Activated CD4-positive, CD25-positive, alpha-beta regulatory T cell (primary cell): ENCODE measurements around the gene ADGRA1.

Source experiments
- DNase-seq, 4 experiments: peaks; one replicate each; lab custom pipeline; 2025; lab: John Stamatoyannopoulos, UW

ADGRA1 gene

DNA sequence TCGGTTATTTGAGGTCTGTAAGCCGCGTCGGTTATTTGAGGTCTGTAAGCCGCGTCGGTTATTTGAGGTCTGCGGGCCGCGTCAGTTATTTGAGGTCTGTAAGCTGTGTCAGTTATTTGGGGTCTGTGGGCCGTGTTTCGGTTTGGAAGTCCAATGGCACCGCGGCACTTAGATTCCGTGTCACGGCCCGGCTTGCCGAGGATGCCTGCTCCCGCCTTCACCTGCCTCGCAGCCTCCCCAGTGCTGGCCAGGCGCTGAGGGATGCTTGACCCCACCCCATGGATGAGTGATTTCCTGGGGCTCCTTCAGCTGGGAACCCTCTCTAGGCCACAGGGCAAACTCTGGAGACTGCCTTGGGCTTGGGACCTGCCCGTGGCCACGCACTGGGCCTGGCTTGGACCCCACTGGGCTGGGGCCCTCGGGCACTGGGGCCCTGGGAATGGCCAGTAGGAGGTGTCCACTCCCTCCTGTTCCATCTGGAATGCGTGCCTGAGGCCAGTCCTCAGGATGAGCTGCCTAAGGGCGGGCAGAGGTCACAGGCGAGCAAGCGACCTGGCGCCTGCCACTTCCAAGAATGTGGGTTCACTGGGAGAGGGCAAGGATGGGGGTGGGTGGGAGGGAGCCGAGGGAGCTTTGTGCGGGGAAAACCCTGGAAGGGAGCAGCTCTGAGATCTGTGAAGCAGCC is 25.6 kb downstream of the ADGRA1 start:
- no peak for DNase-seq

GRCh38 chr10:133113847-133114246 is 26.1 kb downstream of the ADGRA1 start:
- DNase-seq, result no peak

- DNase-seq, result no peak
Observed at GRCh38 chr10:133114251-133114650, 26.5 kb downstream of the ADGRA1 start.

DNA sequence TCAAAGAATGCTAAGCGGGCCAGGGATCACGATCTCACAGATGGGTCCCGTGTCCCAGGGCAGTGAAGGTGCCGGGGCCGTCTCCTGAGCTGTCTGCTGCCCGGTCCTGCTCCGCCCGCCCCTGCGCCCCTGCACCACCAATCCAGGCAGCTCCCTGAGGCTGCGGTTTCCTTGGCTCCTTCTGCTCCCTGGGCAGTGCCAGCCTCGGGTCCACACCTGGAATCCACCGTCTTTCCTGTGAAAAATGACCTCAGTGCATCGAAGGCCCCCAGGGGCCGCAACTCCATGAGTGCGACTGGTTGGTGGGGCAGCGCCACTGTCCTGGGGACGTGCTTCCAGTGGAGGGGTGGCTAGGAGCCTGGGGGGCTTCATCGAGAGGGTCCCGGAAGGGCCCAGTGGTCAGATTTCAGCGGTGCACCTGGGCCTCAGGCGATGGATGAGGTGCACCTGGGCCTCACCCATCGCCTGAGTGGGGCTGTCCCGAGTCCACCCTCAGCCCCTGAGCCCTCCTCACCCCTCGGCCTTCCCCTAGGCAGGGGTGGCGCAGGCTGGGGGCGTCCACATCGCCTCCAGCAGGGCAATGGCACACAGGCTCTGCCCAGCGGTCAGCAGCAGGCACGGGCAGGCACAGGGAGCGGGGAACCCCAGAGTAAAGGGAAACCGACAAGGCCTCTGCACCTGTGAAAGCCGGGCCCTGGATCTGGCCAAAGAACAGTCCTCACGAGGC is 27.2 kb downstream of the ADGRA1 start:
- no peak for DNase-seq

- no peak for DNase-seq
Observed at GRCh38 chr10:133115453-133115842, 27.7 kb downstream of the ADGRA1 start.

GRCh38 chr10:133115976-133116375 is 28.3 kb downstream of the ADGRA1 start:
- no peak for DNase-seq

GRCh38 chr10:133116455-133116854 is 28.7 kb downstream of the ADGRA1 start:
- no peak for DNase-seq

- DNase-seq, result no peak
Observed at GRCh38 chr10:133117036-133117687, 29.4 kb downstream of the ADGRA1 start.

DNA sequence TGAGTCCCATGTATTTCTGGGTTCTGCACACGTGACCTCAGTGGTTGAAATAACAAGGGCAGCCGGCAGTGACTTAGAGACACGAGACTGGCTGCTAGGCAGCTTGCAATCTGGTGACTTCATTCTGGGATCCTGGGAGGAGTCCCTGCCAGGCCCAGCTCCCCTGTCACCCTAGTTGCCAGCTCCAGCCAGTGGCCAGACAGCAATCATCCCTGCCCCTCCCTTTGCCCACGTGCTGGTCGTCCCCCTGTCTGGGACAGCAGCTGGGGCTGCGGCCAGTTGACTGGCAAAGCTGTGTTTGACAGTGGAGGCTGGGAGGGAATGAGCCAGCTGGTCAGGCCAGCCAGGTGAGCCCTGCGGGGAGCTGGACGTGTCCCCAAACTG is 30.0 kb downstream of the ADGRA1 start:
- DNase-seq, result no peak

DNA sequence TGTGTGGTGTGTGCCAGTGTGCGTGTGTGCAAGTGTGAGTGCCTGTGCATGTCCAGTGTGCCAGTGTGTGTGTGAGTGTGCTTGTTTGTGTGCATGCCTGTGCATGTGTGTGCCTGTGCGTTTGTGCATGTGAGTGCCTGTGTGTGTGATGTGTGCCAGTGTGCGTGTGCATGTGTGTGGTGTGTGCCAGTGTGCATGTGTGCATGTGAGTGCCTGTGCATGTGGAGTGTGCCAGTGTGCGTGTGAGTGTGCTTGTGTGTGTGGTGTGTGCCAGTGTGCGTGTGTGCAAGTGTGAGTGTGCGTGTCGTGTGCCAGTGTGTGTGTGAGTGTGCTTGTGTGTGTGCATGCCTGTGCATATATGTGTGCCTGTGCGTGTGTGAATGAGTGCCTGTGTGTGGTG is 33.8 kb downstream of the ADGRA1 start:
- no peak for DNase-seq

DNA sequence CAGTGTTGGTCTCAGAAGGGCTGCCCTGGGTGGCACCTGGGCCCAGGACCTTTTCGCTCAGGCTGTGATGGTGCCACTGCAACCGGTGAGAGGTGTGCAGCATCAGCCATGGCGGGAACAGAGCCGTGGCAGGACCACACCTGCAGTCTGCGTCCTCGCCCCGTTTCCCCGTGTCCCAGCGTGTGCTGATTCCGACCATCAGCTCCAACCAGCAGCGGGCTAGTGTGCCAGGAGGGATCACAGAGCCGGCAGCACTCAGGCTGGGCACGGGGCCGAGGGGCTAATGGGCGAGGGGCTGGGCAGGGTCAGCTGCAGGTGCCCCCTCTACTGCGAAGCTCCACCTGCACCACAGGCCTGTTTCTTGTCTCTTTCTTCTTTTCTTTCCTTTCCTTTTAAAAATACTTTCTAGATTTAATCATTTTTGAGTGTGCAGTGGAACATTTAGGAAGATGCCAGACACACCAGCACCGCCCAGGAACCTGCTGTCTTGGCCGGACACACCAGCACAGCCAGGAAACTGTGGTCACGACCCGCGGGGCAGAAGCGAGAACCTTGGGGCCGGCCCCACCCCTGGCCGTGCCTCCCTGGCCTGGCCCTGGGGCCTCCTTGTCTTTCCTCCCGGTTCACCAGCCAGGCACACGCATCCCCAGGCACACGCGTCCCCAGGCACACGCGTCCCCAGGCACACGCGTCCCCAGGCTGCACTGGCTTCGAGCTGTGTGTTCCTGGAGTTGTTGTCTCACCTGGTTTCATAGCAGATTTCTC is 34.6 kb downstream of the ADGRA1 start:
- DNase-seq, result no peak

GRCh38 chr10:133123050-133123745 is 35.5 kb downstream of the ADGRA1 start:
- no peak for DNase-seq

- no peak for DNase-seq
Observed at GRCh38 chr10:133123746-133124356, 36.1 kb downstream of the ADGRA1 start.

DNA sequence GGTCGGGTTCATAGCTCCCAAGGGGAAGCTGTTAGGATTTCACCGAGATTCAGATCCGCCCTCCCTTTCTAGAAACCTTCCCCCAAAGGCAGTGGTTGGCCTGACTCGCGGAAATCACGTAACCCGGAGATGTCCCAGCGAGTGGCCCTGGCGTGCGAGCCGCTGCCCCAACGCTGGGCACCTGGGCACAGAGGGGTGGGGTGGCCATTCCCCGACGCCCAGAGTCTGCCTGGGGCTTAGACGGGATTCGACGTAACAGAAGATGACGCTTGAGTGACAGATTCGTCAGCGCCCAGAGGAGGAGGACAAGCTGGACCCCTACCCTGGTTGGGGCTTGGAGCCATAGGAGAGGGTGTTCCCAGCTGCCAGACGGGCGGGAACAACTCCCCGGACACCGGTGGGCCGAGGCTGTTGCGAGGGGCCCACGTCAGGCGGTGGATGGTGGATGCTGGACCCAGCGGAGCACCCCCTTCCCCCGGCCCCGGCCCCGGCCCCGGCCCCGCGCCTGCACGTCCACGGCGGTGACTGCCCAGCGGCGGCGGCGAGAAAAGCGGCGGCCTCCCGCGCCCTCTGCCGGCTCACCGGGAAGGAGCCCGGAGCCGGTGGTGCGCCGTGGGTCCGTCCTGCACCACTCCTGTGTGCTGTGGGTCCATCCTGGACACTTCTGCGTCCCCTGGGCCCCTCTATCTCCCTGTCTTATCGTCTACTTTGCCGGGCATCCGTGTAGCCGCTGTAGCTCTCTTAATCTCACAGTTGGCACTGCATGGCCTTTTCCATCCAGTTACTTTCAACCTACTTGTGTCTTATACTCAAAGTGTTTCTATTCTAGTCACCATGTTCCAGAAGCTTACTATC is 36.9 kb downstream of the ADGRA1 start:
- no peak for DNase-seq

DNA sequence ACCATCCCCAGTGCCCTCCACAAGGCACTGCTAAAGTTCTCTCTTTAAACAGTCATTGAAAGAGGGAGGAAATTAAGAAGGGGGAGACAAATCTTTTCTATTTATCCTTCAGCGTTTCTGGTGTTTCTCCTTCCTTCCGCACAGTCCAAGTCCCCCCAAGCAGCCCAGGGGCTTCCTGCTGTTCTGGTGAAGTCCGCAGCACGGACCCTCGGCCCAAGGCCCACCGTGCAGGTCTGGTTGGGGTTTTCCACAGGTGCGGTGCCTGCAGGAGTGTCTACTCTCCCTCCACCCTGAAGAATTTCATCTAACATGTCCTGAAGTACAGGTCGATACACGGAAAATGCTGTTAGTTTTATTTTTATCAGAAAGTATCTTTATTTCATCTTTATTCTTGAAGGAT is 38.2 kb downstream of the ADGRA1 start:
- no peak for DNase-seq

- DNase-seq, result no peak
Observed at GRCh38 chr10:133126431-133127290, 38.9 kb downstream of the ADGRA1 start.

DNA sequence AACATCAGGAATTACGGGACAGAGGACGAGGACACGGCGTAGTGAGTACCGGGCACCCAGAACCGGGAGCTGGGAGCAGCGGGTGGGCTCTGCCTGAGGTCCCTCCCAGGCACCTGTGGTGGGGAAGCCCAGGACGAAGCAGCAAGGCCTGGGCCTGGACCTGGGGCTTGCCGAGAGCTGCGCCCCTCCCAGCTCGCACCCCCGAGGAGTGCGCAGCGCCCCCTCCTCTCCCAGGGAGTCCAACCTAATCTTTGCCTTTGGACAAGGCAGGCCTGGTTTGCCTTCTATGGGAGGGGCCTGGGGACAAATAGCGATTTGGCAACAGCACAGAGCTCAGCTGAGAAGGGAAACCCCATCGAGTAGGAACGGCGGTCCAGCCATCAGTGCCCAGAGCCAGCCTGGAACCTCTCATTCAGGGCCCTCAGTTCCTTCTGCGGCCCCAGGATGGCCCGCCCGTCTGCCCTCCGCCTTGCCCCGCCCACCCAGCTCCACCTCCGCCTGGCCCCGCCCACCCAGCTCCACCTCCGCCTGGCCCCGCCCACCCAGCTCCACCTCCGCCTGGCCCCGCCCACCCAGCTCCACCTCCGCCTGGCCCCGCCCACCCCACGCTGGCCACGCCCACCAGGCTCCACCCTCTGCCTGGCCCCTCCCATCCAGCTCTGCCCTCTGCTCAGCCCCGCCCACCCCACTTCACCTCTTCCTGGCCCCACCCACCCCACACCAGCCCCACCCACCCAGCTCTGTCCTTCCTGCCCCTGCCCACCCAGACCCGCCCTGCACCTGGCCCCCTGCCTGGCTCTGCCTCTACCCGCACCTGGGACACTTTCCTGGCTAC is 39.8 kb downstream of the ADGRA1 start:
- DNase-seq, result no peak
